Neural progenitor cell (in vitro differentiated cells): ENCODE measurements around the gene KCNB1. TPM values are rescaled to one million over a fixed set of nuclear protein-coding genes. Genes with fewer than 3 reads are reported as not detected.
A peak's percentile ranks its signal among the peaks of the same experiment; 100 is the strongest.

Experiments used
- DNase-seq: peaks from one replicate; pipeline ENCODE4 v3.0.0-alpha.2; 2016; ENCODE audit warnings: low spot score
- H2AFZ ChIP-seq: fragments of 200-600 bp; sonication (generic); replicated peaks from 2 replicates; pipeline ENCODE4 v1.6.1; 2016; ENCODE audit warnings: antibody characterized with exemption
- H3F3A ChIP-seq: fragments of 200-600 bp; sonication (generic); 2 replicates; pipeline ENCODE4 v1.6.1; 2016; ENCODE audit warnings: antibody characterized with exemption, low read depth
- H3K27ac ChIP-seq: fragments of 200-600 bp; sonication (generic); 2 replicates; pipeline ENCODE4 v1.5.1; 2016; ENCODE audit warnings: mild to moderate bottlenecking
- H3K27me3 ChIP-seq: fragments of 200-600 bp; sonication (generic); 2 replicates; pipeline ENCODE4 v1.6.1; 2016; ENCODE audit warnings: mild to moderate bottlenecking, moderate library complexity
- H3K36me3 ChIP-seq: fragments of 200-600 bp; sonication (generic); 2 replicates; pipeline ENCODE4 v1.5.1; 2016
- H3K4me1 ChIP-seq: fragments of 200-600 bp; sonication (generic); 2 replicates; pipeline ENCODE4 v1.6.1; 2016; ENCODE audit warnings: mixed run types
- H3K4me2 ChIP-seq: fragments of 200-600 bp; sonication (generic); 2 replicates; pipeline ENCODE4 v1.6.1; 2016
- H3K4me3 ChIP-seq: fragments of 200-600 bp; sonication (generic); 2 replicates; pipeline ENCODE4 v1.5.1; 2016
- H3K79me2 ChIP-seq: fragments of 200-600 bp; sonication (generic); 2 replicates; pipeline ENCODE4 v1.6.1; 2016; ENCODE audit warnings: low read depth
- H3K9ac ChIP-seq: fragments of 200-600 bp; sonication (generic); 2 replicates; pipeline ENCODE4 v1.6.1; 2016
- H3K9me3 ChIP-seq: fragments of 200-600 bp; sonication (generic); 2 replicates; pipeline ENCODE4 v1.5.1; 2016; ENCODE audit warnings: low read depth
- H4K20me1 ChIP-seq: fragments of 200-600 bp; sonication (generic); 2 replicates; pipeline ENCODE4 v1.6.1; 2016; ENCODE audit warnings: low read depth
- H3K27ac Mint-ChIP-seq: 3 replicates; pipeline ENCODE4 v1.8.0; 2021; ENCODE audit warnings: mixed read lengths
- H3K27me3 Mint-ChIP-seq: 2 replicates; pipeline ENCODE4 v1.8.0; 2022; ENCODE audit warnings: low read depth, mild to moderate bottlenecking, inconsistent platforms, moderate library complexity, mixed read lengths; ENCODE audit not compliant: insufficient read depth
- H3K36me3 Mint-ChIP-seq: 3 replicates; pipeline ENCODE4 v1.8.0; 2021; ENCODE audit warnings: mixed read lengths
- H3K4me1 Mint-ChIP-seq: 3 replicates; pipeline ENCODE4 v1.8.0; 2021; ENCODE audit warnings: mixed read lengths
- H3K4me3 Mint-ChIP-seq: 3 replicates; pipeline ENCODE4 v1.8.0; 2021; ENCODE audit warnings: mild to moderate bottlenecking, moderate library complexity, mixed read lengths
- H3K9me3 Mint-ChIP-seq: 3 replicates; pipeline ENCODE4 v1.8.0; 2020; ENCODE audit warnings: mixed read lengths
- EZH2 ChIP-seq: fragments of 200-600 bp; sonication (generic); IDR thresholded peaks from 2 replicates; pipeline ENCODE4 v1.6.1; 2017; ENCODE audit warnings: antibody characterized with exemption, mild to moderate bottlenecking, moderate library complexity
- EZH2phosphoT487 ChIP-seq: fragments of 200-600 bp; sonication (generic); IDR thresholded peaks from 2 replicates; pipeline ENCODE4 v1.6.1; 2017; ENCODE audit warnings: antibody characterized with exemption
- total RNA-seq: library from RNA; depleted of rRNA; stranded (reverse); fragments of >200 nt; gene quantifications from 2 replicates; pipeline ENCODE4 v1.2.3, GENCODE V29; 2015; ENCODE audit warnings: low replicate concordance
- TF ChIP-seq, protein P1 (sequence below): fragments of 200-600 bp; sonication (generic); IDR thresholded peaks from 2 replicates; pipeline ENCODE4 v1.5.1; 2017; ENCODE audit warnings: antibody characterized with exemption, mild to moderate bottlenecking

The KCNB1 gene
- total RNA-seq, 1 donor from 2014 or later = 0.97 TPM

DNA sequence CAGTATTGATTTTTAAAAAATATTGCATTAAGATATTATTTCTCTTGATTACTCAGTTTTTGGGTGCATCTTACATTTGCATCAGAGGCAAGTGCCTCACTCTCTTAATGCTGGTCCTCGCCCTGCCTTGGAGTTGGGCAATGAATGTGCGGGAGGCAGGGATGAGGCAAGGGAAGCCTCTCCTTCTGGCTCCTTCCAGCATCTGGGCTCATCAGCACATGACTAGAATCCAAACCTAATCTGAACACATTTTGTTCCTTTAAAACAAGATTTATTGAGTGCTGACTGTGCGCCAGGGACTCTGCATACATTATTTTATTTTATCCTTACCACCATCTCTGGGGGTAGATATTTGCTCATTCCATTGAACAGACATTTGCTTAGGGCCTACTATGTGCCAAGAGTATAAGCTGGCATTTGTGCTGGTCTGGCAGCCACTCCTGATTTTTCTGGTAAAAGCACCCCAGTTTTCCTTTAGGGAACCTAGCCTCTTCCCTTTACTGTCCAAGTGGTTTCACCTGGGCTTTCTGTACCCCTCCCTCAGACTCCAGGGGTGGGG, 132.7 kb downstream of the KCNB1 start:
- no peaks in the 10 kb centered on the region for H3K36me3 ChIP-seq
- no peaks in the 10 kb centered on the region for H3K4me1 ChIP-seq
- H4K20me1 ChIP-seq = no peaks in the 10 kb centered on the region
- TF ChIP-seq EZH2 (no peak), EZH2phosphoT487 (no peak)
- TF ChIP-seq, protein P1, sequence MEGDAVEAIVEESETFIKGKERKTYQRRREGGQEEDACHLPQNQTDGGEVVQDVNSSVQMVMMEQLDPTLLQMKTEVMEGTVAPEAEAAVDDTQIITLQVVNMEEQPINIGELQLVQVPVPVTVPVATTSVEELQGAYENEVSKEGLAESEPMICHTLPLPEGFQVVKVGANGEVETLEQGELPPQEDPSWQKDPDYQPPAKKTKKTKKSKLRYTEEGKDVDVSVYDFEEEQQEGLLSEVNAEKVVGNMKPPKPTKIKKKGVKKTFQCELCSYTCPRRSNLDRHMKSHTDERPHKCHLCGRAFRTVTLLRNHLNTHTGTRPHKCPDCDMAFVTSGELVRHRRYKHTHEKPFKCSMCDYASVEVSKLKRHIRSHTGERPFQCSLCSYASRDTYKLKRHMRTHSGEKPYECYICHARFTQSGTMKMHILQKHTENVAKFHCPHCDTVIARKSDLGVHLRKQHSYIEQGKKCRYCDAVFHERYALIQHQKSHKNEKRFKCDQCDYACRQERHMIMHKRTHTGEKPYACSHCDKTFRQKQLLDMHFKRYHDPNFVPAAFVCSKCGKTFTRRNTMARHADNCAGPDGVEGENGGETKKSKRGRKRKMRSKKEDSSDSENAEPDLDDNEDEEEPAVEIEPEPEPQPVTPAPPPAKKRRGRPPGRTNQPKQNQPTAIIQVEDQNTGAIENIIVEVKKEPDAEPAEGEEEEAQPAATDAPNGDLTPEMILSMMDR = no peak
- DNase-seq = no peak
- peaks cover 21% of the 10 kb centered on the region for H3K4me1 Mint-ChIP-seq
- H3K9me3 ChIP-seq = no peaks in the 10 kb centered on the region
- H3K27ac ChIP-seq = no peak overlapping the region
- no peak overlapping the region for H3K9ac ChIP-seq
- peaks cover 8% of the 10 kb centered on the region for H3K27me3 Mint-ChIP-seq
- H3K9me3 Mint-ChIP-seq = no peaks in the 10 kb centered on the region
- no peaks in the 10 kb centered on the region for H3K36me3 Mint-ChIP-seq
- H3K27me3 ChIP-seq = no peaks in the 10 kb centered on the region
- H3K4me2 ChIP-seq = no peak overlapping the region
- H3F3A ChIP-seq = no peaks in the 10 kb centered on the region
- no peak overlapping the region for H2AFZ ChIP-seq
- no peak overlapping the region for H3K27ac Mint-ChIP-seq
- no peak overlapping the region for H3K4me3 ChIP-seq
- H3K4me3 Mint-ChIP-seq = no peak overlapping the region
- H3K79me2 ChIP-seq = no peaks in the 10 kb centered on the region

DNA sequence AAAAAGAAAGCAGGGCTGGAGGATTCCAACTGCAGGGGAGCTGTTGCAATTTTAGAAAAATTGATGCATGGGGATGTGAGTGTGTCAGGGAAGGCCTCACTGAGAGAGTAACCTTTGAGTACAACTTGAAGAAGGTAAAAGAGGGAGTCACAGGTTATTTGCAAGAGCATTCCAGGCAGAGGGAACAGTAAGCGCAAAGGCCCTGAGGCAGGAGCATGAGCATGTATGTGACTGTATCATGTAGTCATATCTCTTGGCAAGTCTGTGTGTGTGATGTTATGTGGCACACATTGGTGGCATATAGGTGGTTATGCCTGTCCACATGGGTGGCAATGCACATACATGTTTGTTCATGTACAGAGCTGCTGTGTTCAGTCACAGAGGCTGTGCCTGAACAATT, 133.4 kb downstream of the KCNB1 start:
- Histone ChIP-seq H3K27me3 (no peaks in the 10 kb centered on the region), H3K4me1 (no peaks in the 10 kb centered on the region), H4K20me1 (no peaks in the 10 kb centered on the region), H3K27ac (no peak overlapping the region), H3F3A (no peaks in the 10 kb centered on the region), H3K9me3 (no peaks in the 10 kb centered on the region), H3K79me2 (no peaks in the 10 kb centered on the region), H3K9ac (no peak overlapping the region), H2AFZ (no peak overlapping the region), H3K4me3 (no peak overlapping the region), H3K4me2 (no peak overlapping the region), H3K36me3 (no peaks in the 10 kb centered on the region)
- no peak overlapping the region for H3K4me3 Mint-ChIP-seq
- no peaks in the 10 kb centered on the region for H3K36me3 Mint-ChIP-seq
- peaks cover 21% of the 10 kb centered on the region for H3K4me1 Mint-ChIP-seq
- H3K27ac Mint-ChIP-seq = no peak overlapping the region
- H3K27me3 Mint-ChIP-seq = peaks cover 8% of the 10 kb centered on the region
- no peak for DNase-seq
- TF ChIP-seq, protein P1 = no peak
- TF ChIP-seq EZH2phosphoT487 = no peak
- TF ChIP-seq EZH2 = no peak
- H3K9me3 Mint-ChIP-seq = no peaks in the 10 kb centered on the region

DNA sequence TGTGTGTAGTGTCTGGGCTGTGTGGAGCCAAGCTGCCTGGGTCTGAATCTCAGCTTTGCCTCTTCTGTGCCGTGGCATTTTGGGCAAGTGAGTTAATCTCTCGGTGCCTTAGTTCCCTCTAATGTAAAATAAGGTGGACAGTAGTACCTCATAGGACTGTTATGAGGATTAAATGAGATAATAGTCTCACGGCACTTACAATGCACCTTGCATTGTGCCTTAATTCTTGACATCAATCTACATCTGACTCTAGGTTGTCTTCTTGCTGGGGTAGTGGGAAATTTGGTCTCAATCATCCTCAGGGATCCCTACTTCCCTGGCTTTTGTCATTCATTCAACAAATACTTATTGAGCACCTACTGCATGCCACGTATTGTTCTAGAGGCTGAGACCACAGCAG, 133.9 kb downstream of the KCNB1 start:
- TF ChIP-seq EZH2 (no peak), EZH2phosphoT487 (no peak)
- TF ChIP-seq, protein P1 = no peak
- Mint-ChIP-seq H3K4me1 (peaks cover 21% of the 10 kb centered on the region), H3K9me3 (no peaks in the 10 kb centered on the region), H3K4me3 (peak overlapping the region; percentile 59), H3K27me3 (peaks cover 8% of the 10 kb centered on the region), H3K27ac (peak overlapping the region; percentile 92), H3K36me3 (no peaks in the 10 kb centered on the region)
- H3K27ac ChIP-seq = no peak overlapping the region
- no peaks in the 10 kb centered on the region for H3K27me3 ChIP-seq
- H3K79me2 ChIP-seq = no peaks in the 10 kb centered on the region
- H3F3A ChIP-seq = no peaks in the 10 kb centered on the region
- no peak overlapping the region for H2AFZ ChIP-seq
- no peak for DNase-seq
- H3K9me3 ChIP-seq = no peaks in the 10 kb centered on the region
- no peaks in the 10 kb centered on the region for H4K20me1 ChIP-seq
- H3K9ac ChIP-seq = no peak overlapping the region
- H3K4me2 ChIP-seq = no peak overlapping the region
- H3K36me3 ChIP-seq = no peaks in the 10 kb centered on the region
- H3K4me1 ChIP-seq = no peaks in the 10 kb centered on the region
- H3K4me3 ChIP-seq = no peak overlapping the region
